Fibroblast of mammary gland (primary cell): ENCODE measurements around the gene FAM124A.
A peak's percentile ranks its signal among the peaks of the same experiment; 100 is the strongest.

Experiments
- DNase-seq: peaks from one replicate; pipeline ENCODE4 v3.0.0-alpha.2; 2010; ENCODE audit warnings: low read depth
- H3K4me3 ChIP-seq: 2 replicates; pipeline ENCODE4 v1.5.1; 2011; ENCODE audit warnings: low read depth, mild to moderate bottlenecking, low read length, moderate library complexity; ENCODE audit not compliant: control insufficient read depth
- TF ChIP-seq, protein P1 (sequence below): conservative IDR thresholded peaks from 2 replicates; pipeline ENCODE4 v1.5.1; 2011; ENCODE audit warnings: low read depth, low read length, inconsistent platforms; ENCODE audit not compliant: control insufficient read depth, insufficient read depth

The FAM124A gene

DNA sequence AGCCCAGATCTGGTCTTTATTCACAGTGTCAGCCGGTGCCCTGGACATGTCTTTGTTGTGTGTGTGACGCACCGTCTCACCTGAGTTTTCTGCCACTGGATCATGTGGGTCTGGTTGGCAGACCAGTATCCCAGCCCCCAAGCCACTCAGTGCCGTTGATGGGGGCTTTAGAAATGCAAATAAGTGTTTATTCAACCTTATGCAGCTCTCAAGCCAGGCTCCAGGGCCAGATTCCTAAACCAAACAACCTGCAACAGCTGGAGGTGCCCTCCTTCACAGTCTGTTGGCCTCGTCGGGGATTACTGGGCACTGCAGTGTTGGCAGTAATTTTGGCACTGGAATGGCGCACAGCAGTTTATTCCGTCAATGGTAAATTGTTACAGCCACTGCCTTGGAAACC is 21.6 kb downstream of the FAM124A start:
- TF ChIP-seq, protein P1, sequence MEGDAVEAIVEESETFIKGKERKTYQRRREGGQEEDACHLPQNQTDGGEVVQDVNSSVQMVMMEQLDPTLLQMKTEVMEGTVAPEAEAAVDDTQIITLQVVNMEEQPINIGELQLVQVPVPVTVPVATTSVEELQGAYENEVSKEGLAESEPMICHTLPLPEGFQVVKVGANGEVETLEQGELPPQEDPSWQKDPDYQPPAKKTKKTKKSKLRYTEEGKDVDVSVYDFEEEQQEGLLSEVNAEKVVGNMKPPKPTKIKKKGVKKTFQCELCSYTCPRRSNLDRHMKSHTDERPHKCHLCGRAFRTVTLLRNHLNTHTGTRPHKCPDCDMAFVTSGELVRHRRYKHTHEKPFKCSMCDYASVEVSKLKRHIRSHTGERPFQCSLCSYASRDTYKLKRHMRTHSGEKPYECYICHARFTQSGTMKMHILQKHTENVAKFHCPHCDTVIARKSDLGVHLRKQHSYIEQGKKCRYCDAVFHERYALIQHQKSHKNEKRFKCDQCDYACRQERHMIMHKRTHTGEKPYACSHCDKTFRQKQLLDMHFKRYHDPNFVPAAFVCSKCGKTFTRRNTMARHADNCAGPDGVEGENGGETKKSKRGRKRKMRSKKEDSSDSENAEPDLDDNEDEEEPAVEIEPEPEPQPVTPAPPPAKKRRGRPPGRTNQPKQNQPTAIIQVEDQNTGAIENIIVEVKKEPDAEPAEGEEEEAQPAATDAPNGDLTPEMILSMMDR, result no peak
- no peak for DNase-seq
- H3K4me3 ChIP-seq, result no peak overlapping the region

DNA sequence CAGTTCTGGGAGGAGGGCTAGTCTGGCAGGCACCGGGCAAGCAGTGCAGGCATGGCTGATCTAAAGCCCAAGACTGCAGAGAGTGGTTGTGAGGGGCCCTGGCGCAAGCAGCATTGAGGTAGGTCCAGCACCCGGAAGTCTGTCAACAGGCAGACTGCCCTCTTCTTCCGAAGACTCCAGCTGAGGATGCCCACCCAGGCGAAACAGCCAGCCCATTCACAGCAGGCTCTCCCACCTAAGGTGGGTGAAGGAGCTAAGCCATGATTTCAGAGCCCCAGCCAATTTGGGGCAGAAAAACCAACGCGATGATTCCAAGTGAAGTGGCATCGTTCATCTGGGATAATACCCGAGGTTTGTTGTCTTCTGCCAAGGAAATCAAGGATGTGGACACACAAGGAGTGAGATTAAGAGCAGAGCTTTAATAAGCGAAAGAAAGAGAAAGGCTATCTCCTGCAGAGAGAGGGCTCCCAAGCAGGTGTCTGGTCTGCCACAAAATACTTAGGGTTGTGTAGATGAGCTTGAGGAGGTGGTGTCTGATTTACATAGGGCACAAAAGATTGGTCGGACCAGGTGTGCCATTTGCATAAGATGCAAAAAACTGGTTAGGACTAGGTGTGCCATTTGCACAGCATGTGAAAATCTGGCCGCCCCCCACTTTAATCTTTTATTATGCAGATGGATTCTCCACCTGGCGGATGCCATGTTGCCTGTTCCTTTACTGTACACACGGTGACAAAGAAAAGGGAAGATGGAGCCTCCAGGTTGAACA is 22.6 kb downstream of the FAM124A start:
- TF ChIP-seq, protein P1, result no peak
- H3K4me3 ChIP-seq, result no peak overlapping the region
- DNase-seq, result no peak

DNA sequence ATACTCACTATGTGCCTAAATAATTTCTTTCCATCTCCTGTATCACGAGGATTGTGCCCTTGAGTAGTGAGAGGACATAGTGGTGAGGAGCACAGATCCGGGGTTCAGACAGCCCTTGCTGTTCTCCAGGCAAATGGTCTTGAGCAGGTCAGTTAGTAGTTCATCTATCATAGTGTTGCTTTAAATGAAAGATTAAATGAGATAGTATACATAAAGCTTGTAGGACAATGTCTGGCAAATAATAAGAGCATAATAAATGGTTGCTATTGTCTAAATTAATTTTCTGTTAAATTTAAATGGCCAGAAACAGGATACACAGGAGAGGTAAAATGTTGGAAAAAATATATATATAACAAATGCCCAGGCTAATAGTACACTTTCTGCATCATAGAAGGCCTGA is 23.4 kb downstream of the FAM124A start:
- TF ChIP-seq, protein P1, result no peak
- DNase-seq, result no peak
- no peak overlapping the region for H3K4me3 ChIP-seq

DNA sequence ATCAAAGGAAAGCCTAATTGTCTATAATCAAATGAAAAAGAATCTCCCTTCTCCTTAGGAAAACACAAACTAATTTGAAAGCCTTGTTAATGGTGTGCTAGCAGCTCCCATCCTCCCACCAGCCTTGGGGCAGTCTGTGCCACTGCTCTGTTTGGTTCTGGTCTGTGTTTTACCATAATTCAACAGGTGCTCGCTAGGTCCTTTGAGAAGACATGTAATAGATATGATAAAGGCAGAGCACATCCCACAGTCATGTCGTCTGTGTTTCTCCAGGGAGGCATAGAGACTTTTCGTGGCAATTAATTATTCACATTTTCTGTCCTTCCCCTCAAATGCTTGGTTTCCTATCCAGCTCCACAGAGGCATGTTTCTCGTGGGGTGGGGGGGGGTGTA is 23.8 kb downstream of the FAM124A start:
- DNase-seq, result no peak
- TF ChIP-seq, protein P1, result no peak
- no peak overlapping the region for H3K4me3 ChIP-seq

DNA sequence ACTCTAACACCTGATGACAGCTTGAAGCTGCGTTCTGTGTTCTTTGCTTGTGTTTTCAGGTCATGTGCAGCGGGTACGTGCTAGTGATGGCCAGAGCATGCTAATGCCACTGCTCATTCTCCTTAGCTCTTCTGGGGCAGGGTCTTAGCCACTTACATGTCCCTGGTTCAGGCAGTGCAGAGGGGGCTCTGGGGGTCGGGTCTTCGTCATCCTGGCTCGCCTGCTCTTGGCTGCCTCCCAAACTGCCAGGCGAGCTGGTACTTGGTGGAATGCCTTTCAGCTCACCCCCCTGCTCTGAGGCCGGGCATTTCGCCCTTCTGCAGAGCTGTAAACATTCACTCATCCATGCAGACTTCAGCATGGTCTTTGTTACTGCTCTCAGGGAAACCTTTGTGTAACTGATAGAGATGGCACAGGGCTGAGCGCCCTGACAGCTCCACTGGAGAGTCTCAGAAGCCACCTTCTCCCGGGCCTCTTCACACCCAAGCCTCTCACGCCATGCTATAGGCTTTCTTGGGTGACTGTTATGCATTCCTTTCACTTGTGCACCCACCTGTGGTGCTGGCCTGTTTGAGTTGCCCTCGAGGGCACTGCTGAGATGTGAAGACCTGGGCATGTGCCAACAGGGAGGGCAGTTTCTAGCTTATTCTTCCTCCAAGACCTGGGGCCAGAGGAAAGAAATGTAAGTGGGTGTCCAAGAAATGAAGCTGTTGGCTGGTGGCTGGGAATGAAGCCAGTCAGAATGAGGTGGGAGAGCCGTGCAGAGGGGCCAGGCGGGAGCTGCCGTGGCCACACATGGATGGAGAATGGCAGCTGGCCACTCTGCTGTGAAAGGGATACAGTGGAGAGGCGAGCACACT is 24.4 kb downstream of the FAM124A start:
- no peak for DNase-seq
- H3K4me3 ChIP-seq, result no peak overlapping the region
- TF ChIP-seq, protein P1, result no peak

DNA sequence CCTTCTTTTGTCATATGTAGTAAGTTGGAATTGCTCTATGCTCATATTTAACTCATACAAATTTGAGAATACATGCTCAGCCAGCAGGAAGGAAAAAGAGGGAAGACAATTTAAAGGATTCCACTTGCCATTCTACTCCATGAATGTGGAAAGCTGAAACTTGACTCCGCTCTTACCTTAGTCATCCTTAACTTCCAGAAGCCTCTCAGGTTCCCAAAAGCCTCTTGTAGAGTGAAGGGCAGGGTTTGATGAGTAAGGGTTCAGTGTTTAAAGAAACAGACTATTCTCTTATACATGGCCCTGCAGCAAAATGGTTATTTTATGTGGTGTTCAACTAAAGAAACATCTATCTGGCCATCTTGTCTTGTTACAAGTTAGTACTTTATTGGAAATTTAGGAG is 27.1 kb downstream of the FAM124A start:
- TF ChIP-seq, protein P1, result no peak

More for the DNA sequence above, 27.1 kb downstream of the FAM124A start:
- H3K4me3 ChIP-seq, result no peak overlapping the region
- peak; percentile 52 for DNase-seq
